ENCODE results near the gene ANKRD52. TPM values are rescaled to one million over a fixed set of nuclear protein-coding genes. Genes with fewer than 3 reads are reported as not detected.

The ANKRD52 gene
- polyA plus RNA-seq, 6 donors from 2014 or later: 2.3 to 13.2 (median 8.0) TPM

DNA sequence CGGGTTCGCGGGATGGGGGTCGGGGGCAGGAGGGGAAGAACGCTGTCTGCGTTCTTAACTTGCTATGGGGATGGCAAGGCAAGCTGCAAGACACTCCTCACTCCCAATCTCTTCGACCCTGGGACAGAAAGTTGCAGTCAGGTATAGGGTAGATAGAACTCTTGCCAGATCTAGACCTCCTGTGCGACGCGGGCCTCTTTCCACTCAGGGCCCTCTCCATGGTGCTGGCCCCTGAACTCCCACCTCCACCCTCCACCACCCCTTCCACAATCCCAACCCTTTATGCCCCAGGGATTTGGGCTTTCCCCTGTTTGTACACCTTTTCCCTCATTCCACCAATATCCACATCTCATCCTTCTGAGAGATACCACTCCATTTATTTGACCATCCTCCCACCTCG lies 33.2 kb downstream of the ANKRD52 start:
- Mint-ChIP-seq H3K4me1 (peaks cover 37 to 54% (median 46%) of the 10 kb centered on the region in 3 donors), H3K4me3 (peak overlapping the region in 7 of 8 donors; percentile 83 to 100 (median 97)), H3K27me3 (no peaks in the 10 kb centered on the region), H3K27ac (peak overlapping the region; percentile 45 to 100 (median 79)), H3K36me3 (no peaks in the 10 kb centered on the region), H3K9me3 (no peaks in the 10 kb centered on the region)
- no peak for DNase-seq
- ATAC-seq (ENCODE audit: low read depth in 2 of 2): no peak

GRCh38 chr12:56224102-56224701 lies 34.0 kb downstream of the ANKRD52 start, which contains the start of gene NABP2:
Gene NABP2 (plus strand): TSS chr12:56224342. CDS start chr12:56224857, 515 bp downstream.
- peak; percentile 92 for DNase-seq
- H3K4me3 Mint-ChIP-seq: peak within 1 kb of the TSS; percentile 83 to 100 (median 98)
- H3K27me3 Mint-ChIP-seq: no peaks in the 10 kb centered on the region
- H3K27ac Mint-ChIP-seq: peak within 1 kb of the TSS; percentile 82 to 100 (median 100)
- no peaks in the 10 kb centered on the region for H3K9me3 Mint-ChIP-seq
- H3K4me1 Mint-ChIP-seq: peaks cover 37 to 57% (median 46%) of the 10 kb centered on the region in 3 donors
- peak; percentile 61 to 63 for ATAC-seq (ENCODE audit: low read depth in 2 of 2)
- no peaks in the 10 kb centered on the region for H3K36me3 Mint-ChIP-seq

GRCh38 chr12:56223571-56224101 lies 34.5 kb downstream of the ANKRD52 start:
- peak overlapping the region; percentile 75 to 100 (median 94) for H3K27ac Mint-ChIP-seq
- H3K4me1 Mint-ChIP-seq: peaks cover 37 to 57% (median 46%) of the 10 kb centered on the region in 3 donors
- ATAC-seq (ENCODE audit: low read depth in 2 of 2): no peak
- DNase-seq: no peak
- H3K9me3 Mint-ChIP-seq: no peaks in the 10 kb centered on the region
- peak overlapping the region; percentile 83 to 100 (median 97) for H3K4me3 Mint-ChIP-seq
- no peaks in the 10 kb centered on the region for H3K36me3 Mint-ChIP-seq
- H3K27me3 Mint-ChIP-seq: no peaks in the 10 kb centered on the region

GRCh38 chr12:56222531-56222895 lies 35.7 kb downstream of the ANKRD52 start:
- peak overlapping the region; percentile 100 for H3K27ac Mint-ChIP-seq
- no peaks in the 10 kb centered on the region for H3K36me3 Mint-ChIP-seq
- DNase-seq (no peak), ATAC-seq (ENCODE audit: low read depth in 2 of 2) (no peak)
- peaks cover 37 to 65% (median 46%) of the 10 kb centered on the region in 3 donors for H3K4me1 Mint-ChIP-seq
- H3K4me3 Mint-ChIP-seq: peak overlapping the region; percentile 97 to 100 (median 99)
- H3K27me3 Mint-ChIP-seq: no peaks in the 10 kb centered on the region
- no peaks in the 10 kb centered on the region for H3K9me3 Mint-ChIP-seq

DNA sequence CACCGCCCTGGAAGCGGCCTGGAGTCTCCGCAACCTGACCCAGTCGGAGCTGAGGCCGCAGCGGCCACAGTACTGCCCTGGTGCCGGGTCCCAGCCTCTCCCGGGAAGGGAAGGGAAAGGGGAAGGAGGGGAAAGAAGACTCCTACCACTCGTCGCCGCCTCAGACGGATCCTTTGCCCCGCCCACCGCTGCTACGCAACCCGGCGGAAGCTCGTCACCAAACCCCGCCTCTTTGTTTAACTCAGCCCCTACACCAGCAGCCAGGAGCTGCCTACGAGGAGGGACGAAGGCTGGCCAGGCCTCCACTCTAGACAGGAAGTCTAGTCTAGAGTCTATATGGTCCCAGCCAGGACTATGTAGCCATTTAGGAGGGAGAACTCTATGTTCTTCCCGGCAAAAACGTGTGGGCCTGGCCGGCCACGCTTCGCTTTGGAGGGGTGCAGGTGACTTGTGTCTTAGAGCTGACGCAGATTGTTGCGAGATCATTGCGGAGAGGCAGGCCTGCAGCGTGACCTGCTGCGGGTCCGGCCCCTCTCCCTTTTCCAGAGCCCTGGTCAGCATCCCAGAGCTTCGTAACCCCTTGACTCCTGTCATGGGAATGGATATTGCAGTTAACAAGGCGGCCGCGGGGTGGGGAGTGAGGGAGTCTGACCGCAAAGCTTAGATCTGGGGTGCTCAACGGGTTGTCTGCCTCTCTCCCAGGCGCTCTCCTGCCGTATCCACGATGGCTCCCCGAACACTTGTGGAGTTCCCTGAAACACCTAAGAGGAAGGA lies 36.2 kb downstream of the ANKRD52 start, which contains the start of gene RNF41:
Gene RNF41, minus strand, starts transcription at position 166 of the 774 bp plus-strand sequence. CDS start 7,875 bp downstream, outside the sequence.
- Mint-ChIP-seq H3K4me3 (peak within 1 kb of the TSS; percentile 97 to 100 (median 99)), H3K4me1 (peaks cover 37 to 65% (median 46%) of the 10 kb centered on the region in 3 donors), H3K9me3 (no peaks in the 10 kb centered on the region), H3K27ac (peak within 1 kb of the TSS; percentile 100), H3K27me3 (no peaks in the 10 kb centered on the region), H3K36me3 (no peaks in the 10 kb centered on the region)
- ATAC-seq (ENCODE audit: low read depth in 2 of 2): peak; percentile 73 to 78
- peak; percentile 93 for DNase-seq

- DNase-seq (no peak), ATAC-seq (ENCODE audit: low read depth in 2 of 2) (peak; percentile 9 to 14)
- peaks cover 4 to 6% of the 10 kb centered on the region in 2 donors for H3K36me3 Mint-ChIP-seq
- H3K27ac Mint-ChIP-seq: peak overlapping the region; percentile 100
- no peaks in the 10 kb centered on the region for H3K9me3 Mint-ChIP-seq
- peaks cover 42 to 71% (median 52%) of the 10 kb centered on the region in 3 donors for H3K4me1 Mint-ChIP-seq
- no peaks in the 10 kb centered on the region for H3K27me3 Mint-ChIP-seq
- peak overlapping the region; percentile 97 to 100 (median 99) for H3K4me3 Mint-ChIP-seq
Observed at GRCh38 chr12:56221232-56221756, 36.9 kb downstream of the ANKRD52 start.

DNA sequence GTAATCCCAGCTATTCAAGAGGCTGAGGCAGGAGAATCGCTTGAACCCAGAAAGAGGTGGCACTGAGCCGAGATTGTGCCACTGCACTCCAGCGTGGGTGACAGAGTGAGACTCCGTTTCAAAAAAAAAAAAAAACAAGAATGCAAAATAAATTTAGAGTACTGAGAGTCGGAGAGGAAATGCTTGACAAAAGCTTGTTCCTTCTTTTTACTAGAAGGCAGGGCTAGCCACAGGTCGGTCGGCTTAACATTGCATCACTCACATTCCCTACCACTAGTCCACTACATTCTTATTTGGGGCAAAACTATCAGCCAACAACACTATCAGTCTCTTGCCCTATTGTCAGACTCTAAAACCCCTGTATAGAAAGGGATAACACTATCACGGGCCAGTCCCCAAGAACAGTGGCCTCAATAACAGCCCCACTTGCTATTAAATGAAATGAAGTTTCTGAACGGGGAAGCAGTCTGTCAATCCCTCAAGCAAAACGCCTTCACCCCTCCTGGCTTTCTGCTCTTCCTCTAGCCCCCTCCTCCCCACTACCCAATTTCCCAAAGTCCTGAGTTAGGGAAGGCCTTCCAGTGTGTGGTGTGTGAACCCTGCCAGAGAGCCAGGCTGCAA lies 37.5 kb downstream of the ANKRD52 start:
- Mint-ChIP-seq H3K36me3 (peaks cover 4 to 8% of the 10 kb centered on the region in 2 donors), H3K4me3 (peak overlapping the region; percentile 97 to 100 (median 99)), H3K27me3 (no peaks in the 10 kb centered on the region), H3K27ac (peak overlapping the region; percentile 100), H3K4me1 (peaks cover 44 to 70% (median 56%) of the 10 kb centered on the region in 3 donors), H3K9me3 (no peaks in the 10 kb centered on the region)
- peak; percentile 77 for DNase-seq
- ATAC-seq (ENCODE audit: low read depth in 2 of 2): peak; percentile 49 to 52

DNA sequence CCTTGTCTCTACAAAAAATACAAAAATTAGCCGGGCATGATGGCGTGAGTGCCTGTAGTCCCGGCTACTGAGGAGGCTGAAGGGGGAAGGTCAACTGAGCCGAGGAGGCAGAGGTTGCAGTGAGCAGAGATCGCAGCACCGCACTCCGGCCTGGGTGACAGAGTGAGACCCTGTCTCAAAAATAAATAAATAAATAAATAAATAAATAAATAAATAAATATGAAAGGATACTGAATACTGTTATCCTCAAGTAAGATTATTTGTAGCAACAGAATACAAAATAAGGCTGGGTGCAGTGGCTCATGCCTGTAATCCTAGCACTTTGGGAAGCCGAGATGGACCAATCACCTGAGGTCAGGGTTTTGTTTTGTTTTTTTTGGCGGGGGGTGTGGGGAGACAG lies 38.3 kb downstream of the ANKRD52 start:
- Mint-ChIP-seq H3K9me3 (no peaks in the 10 kb centered on the region), H3K36me3 (peaks cover 10 to 15% of the 10 kb centered on the region in 2 donors), H3K4me1 (peaks cover 41 to 68% (median 53%) of the 10 kb centered on the region in 3 donors), H3K4me3 (peak overlapping the region; percentile 24 to 100 (median 68)), H3K27ac (peak overlapping the region in 2 of 6 donors; percentile 100), H3K27me3 (no peaks in the 10 kb centered on the region)
- ATAC-seq (ENCODE audit: low read depth in 2 of 2): no peak
- no peak for DNase-seq

GRCh38 chr12:56216461-56216860 lies 41.7 kb downstream of the ANKRD52 start:
- H3K36me3 Mint-ChIP-seq: peaks cover 16 to 21% of the 10 kb centered on the region in 2 donors
- H3K4me1 Mint-ChIP-seq: peaks cover 20 to 49% (median 32%) of the 10 kb centered on the region in 3 donors
- H3K27me3 Mint-ChIP-seq: no peaks in the 10 kb centered on the region
- DNase-seq (no peak), ATAC-seq (ENCODE audit: low read depth in 2 of 2) (no peak)
- H3K27ac Mint-ChIP-seq: peak overlapping the region in 5 of 6 donors; percentile 22 to 63 (median 55)
- peak overlapping the region in 1 of 8 donors; percentile 10 for H3K4me3 Mint-ChIP-seq
- no peaks in the 10 kb centered on the region for H3K9me3 Mint-ChIP-seq

- ATAC-seq (ENCODE audit: low read depth in 2 of 2): no peak
- peak overlapping the region in 1 of 8 donors; percentile 74 for H3K4me3 Mint-ChIP-seq
- no peak for DNase-seq
- H3K4me1 Mint-ChIP-seq: peaks cover 21 to 45% (median 34%) of the 10 kb centered on the region in 3 donors
- H3K36me3 Mint-ChIP-seq: peaks cover 19 to 25% of the 10 kb centered on the region in 2 donors
- no peaks in the 10 kb centered on the region for H3K27me3 Mint-ChIP-seq
- H3K9me3 Mint-ChIP-seq: no peaks in the 10 kb centered on the region
- no peak overlapping the region for H3K27ac Mint-ChIP-seq
Observed at GRCh38 chr12:56213878-56214277, 44.3 kb downstream of the ANKRD52 start.

GRCh38 chr12:56212361-56212760 lies 45.8 kb downstream of the ANKRD52 start:
- peaks cover 24 to 47% (median 38%) of the 10 kb centered on the region in 3 donors for H3K4me1 Mint-ChIP-seq
- H3K27me3 Mint-ChIP-seq: no peaks in the 10 kb centered on the region
- no peak overlapping the region for H3K4me3 Mint-ChIP-seq
- ATAC-seq (ENCODE audit: low read depth in 2 of 2) (no peak), DNase-seq (no peak)
- peaks cover 22 to 30% of the 10 kb centered on the region in 2 donors for H3K36me3 Mint-ChIP-seq
- no peak overlapping the region for H3K27ac Mint-ChIP-seq
- H3K9me3 Mint-ChIP-seq: no peaks in the 10 kb centered on the region

- Mint-ChIP-seq H3K36me3 (peaks cover 19 to 29% of the 10 kb centered on the region in 2 donors), H3K9me3 (no peaks in the 10 kb centered on the region), H3K4me3 (peak overlapping the region in 3 of 8 donors; percentile 2 to 25 (median 23)), H3K27me3 (no peaks in the 10 kb centered on the region), H3K4me1 (peaks cover 20 to 44% (median 38%) of the 10 kb centered on the region in 3 donors), H3K27ac (peak overlapping the region; percentile 43 to 93 (median 90))
- DNase-seq (peak; percentile 68), ATAC-seq (ENCODE audit: low read depth in 2 of 2) (peak; percentile 91 to 94)
Observed at GRCh38 chr12:56208006-56208405, 50.2 kb downstream of the ANKRD52 start.
